C4-2B (cell line): Measurements from ENCODE around the gene NAP1L4.

Experiments
- CTCF ChIP-seq: fragments of 450-650 bp; conservative IDR thresholded peaks from 2 replicates; pipeline ENCODE4 v1.5.1; 2017; ENCODE audit warnings: mild to moderate bottlenecking
- ZFX ChIP-seq: fragments of 450-650 bp; IDR thresholded peaks from 2 replicates; pipeline ENCODE4 v1.6.1; 2017

- TF ChIP-seq CTCF (no peak), ZFX (no peak)
Measured at GRCh38 chr11:3018596-3018995, 26.5 kb upstream of the NAP1L4 start.
